ENCODE measurements around the gene PTPRN2.

GRCh38 chr7:157816526-157817250 lies 770.9 kb downstream of the PTPRN2 start:
- TF ChIP-seq POLR2AphosphoS5 (IDR thresholded peaks at IDR 0.05; ENCODE audit: low read depth, low read length) (no peak), POLR2A (IDR thresholded peaks at IDR 0.05; ENCODE audit: control extremely low read depth in 1 of 2, low read depth in 2 of 2, low read length in 2 of 2) (no peak), ATF3 (IDR thresholded peaks at IDR 0.05; ENCODE audit: insufficient read depth, low read depth, low read length) (no peak), CTCF (IDR thresholded peaks at IDR 0.05; ENCODE audit: control extremely low read depth in 1 of 3, insufficient read depth in 1 of 3, low read depth in 1 of 3, low read length in 3 of 3) (no peak), SUZ12 (IDR thresholded peaks at IDR 0.05; ENCODE audit: low read length) (no peak), SP2 (IDR thresholded peaks at IDR 0.05; ENCODE audit: low read length) (no peak), YY1 (IDR thresholded peaks at IDR 0.05; ENCODE audit: low read depth, low read length) (no peak), KDM5A (IDR thresholded peaks at IDR 0.05; ENCODE audit: low read length) (no peak), MAX (IDR thresholded peaks at IDR 0.05) (no peak), RNF2 (IDR thresholded peaks at IDR 0.05; ENCODE audit: borderline replicate concordance, low read depth, low read length, missing control alignments, poor library complexity, severe bottlenecking) (no peak), USF2 (IDR thresholded peaks at IDR 0.05; ENCODE audit: low read length) (no peak), TAF1 (IDR thresholded peaks at IDR 0.05; ENCODE audit: low read depth, low read length) (no peak), CBX8 (IDR thresholded peaks at IDR 0.05; ENCODE audit: borderline replicate concordance, low read depth, low read length) (no peak), CBX5 (IDR thresholded peaks at IDR 0.05; ENCODE audit: low read depth, low read length) (no peak)

Measured in H1 (cell line).